Stimulated activated CD8-positive, alpha-beta memory T cell treated with anti-CD3 and anti-CD28 coated beads, Interleukin-2, amount 100 ng/mL, for 48 hours (primary cell): ENCODE measurements around the gene SHISA6.

Source experiments
- DNase-seq, 2 donors: peaks; one replicate each; pipeline ENCODE4 v3.0.0-alpha.2; 2020; ENCODE audit warnings: low read depth in 2 of 2

The SHISA6 gene

GRCh38 chr17:11240841-11241610 is at the start of gene SHISA6:
Gene SHISA6, plus strand, starts transcription at chr17:11241213.
- DNase-seq = no peak

GRCh38 chr17:11195801-11196200 is 45.2 kb upstream of the SHISA6 start:
- no peak for DNase-seq

DNA sequence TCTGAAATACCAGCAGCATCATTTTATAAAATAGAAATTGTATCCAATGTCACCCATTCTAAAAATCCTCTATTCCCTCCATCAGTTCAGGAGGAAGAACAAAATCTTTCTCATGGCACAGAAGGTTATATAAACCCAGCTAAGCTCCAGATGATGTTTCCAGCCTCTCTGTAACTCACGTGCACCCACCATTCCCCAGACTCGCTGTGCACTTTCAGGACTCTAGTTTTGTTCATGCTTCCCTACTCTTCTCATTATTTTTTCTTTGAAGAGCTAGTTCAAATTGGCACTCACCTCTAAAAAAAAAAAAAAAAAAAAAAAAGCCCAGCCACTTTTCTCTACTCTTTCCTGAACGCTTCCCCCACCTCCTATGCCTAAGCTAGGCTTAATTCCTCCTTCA is 36.0 kb upstream of the SHISA6 start:
- no peak for DNase-seq

- no peak for DNase-seq
Measured at GRCh38 chr17:11205659-11206058, 35.4 kb upstream of the SHISA6 start.

- DNase-seq = no peak
Measured at GRCh38 chr17:11209906-11210305, 31.1 kb upstream of the SHISA6 start.

DNA sequence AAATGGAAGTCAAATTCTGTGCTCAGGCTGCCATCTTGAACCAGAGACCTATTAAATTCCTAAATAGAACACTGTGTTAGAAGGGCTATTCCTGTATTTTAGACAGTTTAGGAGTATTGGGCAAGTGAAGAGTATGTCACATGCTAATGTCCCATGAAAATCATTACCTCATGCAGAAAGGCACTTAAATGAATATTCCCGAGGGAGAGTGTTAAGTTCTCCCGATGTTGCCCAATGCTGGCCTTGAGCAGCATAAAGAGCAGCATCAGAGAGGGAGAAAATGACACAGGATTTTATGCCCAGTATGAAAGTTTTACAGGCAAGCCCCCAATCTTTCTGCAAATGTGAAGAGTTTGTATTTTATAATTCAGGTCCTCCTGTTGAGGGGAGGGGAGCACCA is 28.2 kb upstream of the SHISA6 start:
- DNase-seq = no peak

GRCh38 chr17:11216976-11217375 is 24.0 kb upstream of the SHISA6 start:
- no peak for DNase-seq

- DNase-seq = no peak
Measured at GRCh38 chr17:11221196-11221595, 19.8 kb upstream of the SHISA6 start.

GRCh38 chr17:11221721-11222120 is 19.3 kb upstream of the SHISA6 start:
- DNase-seq = no peak

GRCh38 chr17:11238705-11239104 is 2.3 kb upstream of the SHISA6 start:
- no peak for DNase-seq

DNA sequence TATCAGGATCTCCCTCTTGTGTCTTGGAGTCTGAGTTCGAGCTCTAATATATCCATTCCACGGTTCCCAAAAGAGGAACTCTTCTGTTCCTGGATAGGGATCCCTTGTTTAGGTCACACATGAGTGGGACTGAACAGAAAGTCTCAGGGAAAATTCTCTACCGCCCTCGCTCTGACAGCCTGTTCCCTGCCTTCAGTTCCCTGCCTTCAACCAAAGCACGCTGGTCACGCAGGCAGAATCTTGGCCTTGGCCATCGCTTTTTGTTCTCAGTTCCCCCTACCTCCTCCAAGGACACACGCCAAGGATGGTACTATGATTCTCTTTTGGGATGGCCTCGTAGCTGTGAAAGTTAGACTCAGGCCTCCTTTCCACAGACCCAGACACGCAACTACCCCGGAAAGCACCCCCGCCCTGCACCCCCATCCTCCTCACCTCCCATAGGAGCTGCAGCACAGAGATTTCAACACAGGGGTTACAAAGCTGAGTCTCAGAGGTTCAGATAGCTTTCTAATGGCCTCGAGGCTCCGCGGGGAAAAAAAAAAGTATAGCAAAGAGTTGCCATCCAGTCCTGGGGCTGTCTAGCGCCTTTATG is 1.5 kb upstream of the SHISA6 start:
- DNase-seq = no peak

GRCh38 chr17:11240041-11240840 is 772 bp upstream of the SHISA6 start:
- DNase-seq = no peak

GRCh38 chr17:11241611-11242226 is 706 bp downstream of the SHISA6 start:
- no peak for DNase-seq

DNA sequence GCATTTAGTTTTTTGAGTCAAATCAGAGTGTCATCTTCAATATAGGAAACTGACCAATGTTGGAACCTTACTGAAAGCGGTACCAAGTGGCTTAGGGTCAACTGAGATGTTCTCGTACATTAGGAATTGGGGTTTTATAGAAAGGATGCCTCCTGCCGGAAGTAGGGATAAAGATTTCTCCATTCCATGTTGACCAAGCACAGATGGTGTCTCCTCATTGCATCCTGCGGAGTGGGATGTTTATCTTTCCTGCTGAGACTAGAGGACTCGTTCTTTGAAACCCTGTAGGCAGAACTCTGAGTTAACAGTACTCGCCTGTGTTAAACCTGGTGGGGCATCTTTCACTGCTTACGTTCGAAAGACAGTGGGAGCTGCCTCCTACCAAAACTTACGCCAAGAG is 1.4 kb downstream of the SHISA6 start:
- no peak for DNase-seq

GRCh38 chr17:11244776-11245175 is 3.8 kb downstream of the SHISA6 start:
- DNase-seq = no peak

- DNase-seq = no peak
Measured at GRCh38 chr17:11245187-11245586, 4.2 kb downstream of the SHISA6 start.

DNA sequence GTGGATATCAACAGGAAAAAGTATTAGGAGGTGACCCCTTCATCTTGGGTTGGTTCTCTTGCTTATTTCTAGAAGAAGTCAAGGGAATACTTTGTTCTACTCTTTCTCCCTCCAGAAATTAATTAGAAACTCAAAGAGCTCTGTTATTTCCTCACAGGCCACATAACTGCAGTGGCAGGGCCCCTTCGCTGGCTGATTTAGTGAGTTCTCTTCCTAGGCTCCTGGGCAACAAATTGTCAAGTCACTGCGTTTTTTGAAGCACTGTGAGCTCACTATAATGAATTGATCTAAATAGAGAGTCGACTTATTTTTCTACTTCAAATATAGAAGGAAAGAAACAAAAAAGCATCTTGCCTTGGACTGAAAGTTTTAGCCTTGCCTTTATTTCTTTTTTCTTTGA is 4.8 kb downstream of the SHISA6 start:
- DNase-seq = no peak

DNA sequence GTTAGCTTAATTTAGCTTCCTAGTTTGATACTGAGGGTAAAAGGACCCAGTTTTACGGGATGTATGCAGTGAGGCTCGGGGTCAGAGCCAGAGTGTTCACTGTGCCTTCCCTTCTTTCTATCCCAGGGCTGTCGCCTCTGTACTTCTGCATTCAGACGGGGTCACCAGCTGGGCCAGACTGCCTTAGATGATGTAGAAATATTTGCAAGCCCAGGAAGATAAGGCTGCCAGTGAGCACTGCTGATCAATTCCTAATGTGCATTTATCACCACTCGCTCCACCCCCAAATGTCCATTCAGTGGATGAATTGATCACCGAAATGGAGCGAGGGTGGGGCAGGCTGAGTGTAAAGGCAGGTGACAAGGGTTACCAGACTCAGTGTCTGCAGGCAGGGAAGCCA is 9.1 kb downstream of the SHISA6 start:
- no peak for DNase-seq

DNA sequence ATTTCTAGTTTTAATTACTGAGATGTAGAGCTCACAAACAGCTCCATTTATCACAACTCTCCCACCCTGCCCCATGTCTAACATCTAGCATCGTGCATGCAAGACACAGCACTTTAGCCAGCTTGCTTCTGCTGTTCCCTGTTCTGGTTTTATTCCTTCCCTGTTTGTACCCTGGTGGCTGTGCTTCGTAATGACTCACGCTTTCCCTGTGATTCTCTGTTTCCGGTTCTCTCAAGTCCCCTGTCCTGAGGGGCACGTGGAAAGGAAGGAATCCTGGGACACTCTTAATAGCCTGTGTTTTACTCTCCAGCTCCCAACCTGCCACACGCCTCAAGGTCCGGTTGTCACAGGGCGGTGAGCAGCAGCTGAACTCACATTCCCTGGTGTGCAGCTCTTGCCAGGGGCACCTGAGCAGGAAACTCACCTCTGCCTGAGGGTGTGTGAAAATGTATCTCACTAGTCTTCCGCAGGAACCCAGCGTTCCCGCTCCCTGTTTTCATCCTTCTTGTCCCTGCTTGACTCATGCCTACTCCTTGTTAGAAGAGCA is 10.6 kb downstream of the SHISA6 start:
- no peak for DNase-seq

GRCh38 chr17:11252146-11252545 is 11.1 kb downstream of the SHISA6 start:
- no peak for DNase-seq

DNA sequence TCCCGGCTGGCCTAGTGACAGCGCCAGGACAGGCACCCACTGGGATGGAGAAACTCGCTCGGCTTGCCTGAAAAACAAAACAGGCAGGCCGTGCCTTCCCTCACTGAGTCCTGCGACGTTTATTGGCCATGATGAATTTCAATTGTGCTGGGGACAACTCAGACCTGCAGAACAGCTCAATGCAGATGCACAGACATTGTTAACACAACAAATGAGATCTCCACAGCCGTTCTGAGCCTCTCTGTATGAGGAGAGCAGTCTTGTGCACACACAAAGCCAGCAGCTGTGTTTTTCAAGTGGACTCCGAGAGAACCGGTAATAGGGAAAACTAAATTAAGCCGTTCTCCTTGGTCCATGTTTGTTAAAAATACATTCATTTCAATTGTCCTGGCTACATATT is 15.9 kb downstream of the SHISA6 start:
- DNase-seq = no peak
